Nephron progenitor cell (in vitro differentiated cells): ENCODE measurements around the gene PPP1R9A.

Experiments used
- DNase-seq: peaks from one replicate; pipeline ENCODE4 v3.0.0; 2021
- H3K27ac Mint-ChIP-seq: 2 replicates; pipeline ENCODE4 v1.8.0; 2021; ENCODE audit warnings: mild to moderate bottlenecking, moderate library complexity, mixed read lengths
- H3K27me3 Mint-ChIP-seq: 2 replicates; pipeline ENCODE4 v1.8.0; 2021; ENCODE audit warnings: mild to moderate bottlenecking, low read depth, mixed read lengths; ENCODE audit not compliant: poor library complexity
- H3K36me3 Mint-ChIP-seq: 2 replicates; pipeline ENCODE4 v1.8.0; 2021; ENCODE audit warnings: low read depth, mixed read lengths
- H3K4me1 Mint-ChIP-seq: 2 replicates; pipeline ENCODE4 v1.8.0; 2021; ENCODE audit warnings: mixed read lengths
- H3K4me3 Mint-ChIP-seq: 2 replicates; pipeline ENCODE4 v1.8.0; 2021; ENCODE audit warnings: mild to moderate bottlenecking, moderate library complexity, mixed read lengths
- H3K9me3 Mint-ChIP-seq: 2 replicates; pipeline ENCODE4 v1.8.0; 2021; ENCODE audit warnings: mild to moderate bottlenecking, moderate library complexity, mixed read lengths
- TF ChIP-seq, protein P1 (sequence below): fragments of 200-600 bp; sonication (generic); IDR thresholded peaks from 2 replicates; pipeline ENCODE4 v1.5.0; 2021; ENCODE audit warnings: antibody characterized with exemption

Gene PPP1R9A

DNA sequence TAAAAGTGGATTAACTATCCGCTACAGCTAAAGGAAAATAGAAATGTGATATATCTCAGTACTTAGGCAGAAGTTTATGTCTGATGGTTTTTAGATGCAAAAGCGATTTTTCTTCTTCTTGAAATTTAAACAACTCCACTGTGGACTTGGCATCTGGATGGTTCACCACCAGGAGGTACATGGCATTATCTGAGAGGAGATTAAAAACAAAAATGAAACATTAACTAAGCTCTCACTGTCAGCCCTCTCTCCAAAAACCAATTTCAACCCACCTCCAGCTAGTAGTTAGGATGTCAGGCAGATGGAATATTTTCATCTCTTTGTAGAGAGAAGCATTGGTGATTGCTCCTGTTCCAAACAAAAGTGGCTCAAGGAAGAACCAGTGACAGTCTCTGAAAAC lies 404.0 kb downstream of the PPP1R9A start:
- no peak overlapping the region for H3K4me3 Mint-ChIP-seq
- H3K9me3 Mint-ChIP-seq = no peaks in the 10 kb centered on the region
- H3K4me1 Mint-ChIP-seq = peaks cover 23% of the 10 kb centered on the region
- no peaks in the 10 kb centered on the region for H3K36me3 Mint-ChIP-seq
- no peak for DNase-seq
- peaks cover 9% of the 10 kb centered on the region for H3K27me3 Mint-ChIP-seq
- TF ChIP-seq, protein P1, sequence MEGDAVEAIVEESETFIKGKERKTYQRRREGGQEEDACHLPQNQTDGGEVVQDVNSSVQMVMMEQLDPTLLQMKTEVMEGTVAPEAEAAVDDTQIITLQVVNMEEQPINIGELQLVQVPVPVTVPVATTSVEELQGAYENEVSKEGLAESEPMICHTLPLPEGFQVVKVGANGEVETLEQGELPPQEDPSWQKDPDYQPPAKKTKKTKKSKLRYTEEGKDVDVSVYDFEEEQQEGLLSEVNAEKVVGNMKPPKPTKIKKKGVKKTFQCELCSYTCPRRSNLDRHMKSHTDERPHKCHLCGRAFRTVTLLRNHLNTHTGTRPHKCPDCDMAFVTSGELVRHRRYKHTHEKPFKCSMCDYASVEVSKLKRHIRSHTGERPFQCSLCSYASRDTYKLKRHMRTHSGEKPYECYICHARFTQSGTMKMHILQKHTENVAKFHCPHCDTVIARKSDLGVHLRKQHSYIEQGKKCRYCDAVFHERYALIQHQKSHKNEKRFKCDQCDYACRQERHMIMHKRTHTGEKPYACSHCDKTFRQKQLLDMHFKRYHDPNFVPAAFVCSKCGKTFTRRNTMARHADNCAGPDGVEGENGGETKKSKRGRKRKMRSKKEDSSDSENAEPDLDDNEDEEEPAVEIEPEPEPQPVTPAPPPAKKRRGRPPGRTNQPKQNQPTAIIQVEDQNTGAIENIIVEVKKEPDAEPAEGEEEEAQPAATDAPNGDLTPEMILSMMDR = no peak
- H3K27ac Mint-ChIP-seq = no peak overlapping the region

DNA sequence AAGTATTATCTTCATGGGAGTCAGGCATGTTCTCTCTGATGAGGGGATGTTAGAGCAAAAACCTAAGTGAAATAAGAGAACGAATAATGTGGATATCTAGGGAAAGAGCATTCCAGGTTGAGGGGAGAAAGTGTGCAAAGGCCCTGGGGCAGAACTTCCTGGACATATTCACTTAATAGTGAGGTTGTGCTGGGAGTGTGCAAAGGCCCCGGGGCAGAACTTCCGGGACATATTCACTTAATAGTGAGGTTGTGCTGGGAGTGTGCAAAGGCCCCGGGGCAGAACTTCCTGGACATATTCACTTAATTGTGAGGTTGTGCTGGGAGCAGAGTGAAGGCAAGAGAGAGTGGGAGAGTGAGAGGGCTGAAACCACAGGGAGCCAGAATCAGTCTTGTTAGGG lies 405.2 kb downstream of the PPP1R9A start:
- H3K9me3 Mint-ChIP-seq = no peaks in the 10 kb centered on the region
- H3K27ac Mint-ChIP-seq = no peak overlapping the region
- DNase-seq = no peak
- H3K36me3 Mint-ChIP-seq = no peaks in the 10 kb centered on the region
- peaks cover 21% of the 10 kb centered on the region for H3K4me1 Mint-ChIP-seq
- TF ChIP-seq, protein P1 = no peak
- H3K4me3 Mint-ChIP-seq = no peak overlapping the region
- H3K27me3 Mint-ChIP-seq = peaks cover 6% of the 10 kb centered on the region

DNA sequence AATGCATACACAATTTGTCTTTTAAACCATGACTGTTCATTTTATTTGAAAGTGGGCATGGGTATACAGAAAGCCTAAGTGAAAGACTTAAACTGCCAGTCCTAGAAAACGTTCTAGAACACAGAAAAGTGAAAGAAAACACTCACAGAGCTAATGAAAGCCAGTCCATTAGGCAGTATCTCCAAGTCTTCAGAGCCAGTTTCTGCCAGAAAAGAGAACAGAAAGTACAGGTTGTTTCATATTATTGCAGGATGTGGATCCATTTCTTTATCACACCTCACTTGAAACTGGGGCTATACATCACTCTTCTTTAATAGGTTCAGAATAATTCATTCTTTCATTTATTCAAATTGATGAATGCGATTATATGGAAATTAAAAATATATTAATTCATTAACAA lies 409.2 kb downstream of the PPP1R9A start:
- peaks cover 14% of the 10 kb centered on the region for H3K4me1 Mint-ChIP-seq
- H3K9me3 Mint-ChIP-seq = no peaks in the 10 kb centered on the region
- no peaks in the 10 kb centered on the region for H3K36me3 Mint-ChIP-seq
- TF ChIP-seq, protein P1 = no peak
- no peak for DNase-seq
- no peak overlapping the region for H3K4me3 Mint-ChIP-seq
- H3K27ac Mint-ChIP-seq = no peak overlapping the region
- peaks cover 7% of the 10 kb centered on the region for H3K27me3 Mint-ChIP-seq

DNA sequence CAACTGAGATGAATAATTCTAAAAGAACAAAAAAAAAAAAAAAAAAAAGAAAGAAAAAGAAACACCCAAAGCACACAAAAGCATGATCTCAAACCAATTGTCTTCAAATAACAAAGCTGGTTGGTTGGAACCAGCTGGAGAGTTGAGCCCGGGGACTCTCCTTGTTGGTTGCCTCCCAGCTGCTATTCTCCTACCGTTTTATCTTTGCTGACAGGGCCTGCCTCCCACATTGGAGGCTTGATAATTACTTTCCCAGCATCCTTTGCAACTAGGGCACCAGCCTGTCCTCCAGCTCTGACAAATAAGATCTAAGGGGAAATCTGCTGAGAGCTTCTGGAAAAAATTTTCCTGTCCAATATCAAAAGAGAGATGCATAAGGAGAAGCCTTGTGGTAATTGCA lies 410.2 kb downstream of the PPP1R9A start:
- TF ChIP-seq, protein P1 = no peak
- no peak overlapping the region for H3K27ac Mint-ChIP-seq
- peaks cover 8% of the 10 kb centered on the region for H3K27me3 Mint-ChIP-seq
- H3K4me1 Mint-ChIP-seq = peaks cover 14% of the 10 kb centered on the region
- H3K36me3 Mint-ChIP-seq = no peaks in the 10 kb centered on the region
- DNase-seq = no peak
- no peaks in the 10 kb centered on the region for H3K9me3 Mint-ChIP-seq
- H3K4me3 Mint-ChIP-seq = no peak overlapping the region

DNA sequence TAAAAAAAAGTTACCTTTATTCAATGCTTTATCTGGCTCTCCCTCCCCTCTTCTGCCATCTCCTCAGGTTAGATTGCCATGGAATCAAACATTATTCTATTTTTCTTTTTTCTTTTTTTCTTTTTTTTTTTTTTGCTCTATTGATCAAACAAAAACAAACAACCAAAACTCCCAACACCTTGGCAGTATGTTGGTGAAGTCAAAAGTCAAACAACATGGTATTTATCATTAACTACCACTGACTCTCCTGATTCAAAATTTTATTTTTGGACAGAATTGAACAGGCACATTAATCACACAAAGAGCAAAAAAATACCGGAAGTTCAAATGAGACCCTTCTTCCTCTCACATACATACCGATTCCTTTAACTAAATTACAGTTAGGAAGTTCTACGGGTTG lies 410.6 kb downstream of the PPP1R9A start:
- no peak overlapping the region for H3K4me3 Mint-ChIP-seq
- no peak overlapping the region for H3K27ac Mint-ChIP-seq
- H3K36me3 Mint-ChIP-seq = no peaks in the 10 kb centered on the region
- no peaks in the 10 kb centered on the region for H3K9me3 Mint-ChIP-seq
- TF ChIP-seq, protein P1 = no peak
- peaks cover 14% of the 10 kb centered on the region for H3K4me1 Mint-ChIP-seq
- H3K27me3 Mint-ChIP-seq = peaks cover 12% of the 10 kb centered on the region
- DNase-seq = no peak

DNA sequence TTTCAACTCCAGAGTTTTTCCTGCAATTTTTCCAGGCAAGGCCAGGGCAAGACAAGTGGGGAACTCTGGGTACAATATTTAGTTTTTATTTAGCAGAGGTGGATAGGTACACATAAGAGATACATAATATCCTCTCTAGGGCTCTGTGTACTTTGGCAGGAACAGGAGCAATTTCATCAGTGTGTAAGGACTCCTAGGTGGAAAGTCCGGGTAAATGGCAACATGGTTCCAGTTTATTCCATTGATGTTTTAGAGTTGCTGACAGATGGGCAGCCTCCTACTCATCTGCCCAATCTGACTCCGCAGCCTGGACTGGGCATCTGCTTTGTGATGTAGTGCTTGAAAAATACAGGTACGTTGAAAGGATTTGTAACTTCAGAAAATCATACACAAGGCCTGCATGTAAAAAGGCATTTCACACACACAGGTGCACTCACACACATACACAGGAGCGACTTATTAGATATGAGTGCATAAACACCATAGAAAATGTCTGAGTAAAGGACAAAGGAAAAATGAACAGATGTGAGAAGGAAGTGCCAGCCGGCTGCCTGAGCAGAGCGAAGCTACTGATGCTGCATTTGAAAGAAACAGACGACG lies 411.2 kb downstream of the PPP1R9A start:
- no peak for DNase-seq
- Mint-ChIP-seq H3K4me1 (peaks cover 14% of the 10 kb centered on the region), H3K4me3 (no peak overlapping the region)

More for the DNA sequence above, 411.2 kb downstream of the PPP1R9A start:
- TF ChIP-seq, protein P1 = no peak
- Mint-ChIP-seq H3K27me3 (peaks cover 11% of the 10 kb centered on the region), H3K27ac (no peak overlapping the region), H3K9me3 (no peaks in the 10 kb centered on the region), H3K36me3 (no peaks in the 10 kb centered on the region)
